IMR-90 (cell line): ENCODE data around the gene ZNF423. TPM values are rescaled to one million over a fixed set of nuclear protein-coding genes. Genes with fewer than 3 reads are reported as not detected.

Experiments
- ATAC-seq: fragments of 200-7000 bp; cut with Tn5 transposase; 2 replicates; pipeline ENCODE4 v1.9.1; 2020; ENCODE audit warnings: low read depth, mild to moderate bottlenecking, moderate library complexity
- BruUV-seq: library from RNA; stranded (reverse); fragments of 400-500 nt; replicated peaks from 2 replicates; lab custom pipeline; 2021; lab: Mats Ljungman, UMichigan
- CTCF ChIA-PET: fragments of 300-600 bp; formaldehyde crosslinking; extraction: SDS; loops from one replicate; lab custom pipeline; 2021; ENCODE audit warnings: antibody characterized with exemption; lab: Yijun Ruan, JAX
- POLR2A ChIA-PET: fragments of 300-600 bp; sonication (Branson Sonifier 250); formaldehyde crosslinking; loops from one replicate; lab custom pipeline; 2022; ENCODE audit warnings: antibody characterized with exemption; ENCODE audit not compliant: unreplicated experiment; lab: Charles Lee
- DNase-seq: peaks from one replicate; pipeline ENCODE4 v3.0.0; 2013
- H2AFZ ChIP-seq: replicated peaks from 2 replicates; pipeline ENCODE3; 2013; ENCODE audit warnings: low read length, mild to moderate bottlenecking; ENCODE audit not compliant: poor library complexity
- H2AK5ac ChIP-seq: 2 replicates; pipeline ENCODE4 v1.6.1; 2013; ENCODE audit warnings: low read depth, low read length, inconsistent platforms
- H2AK9ac ChIP-seq: replicated peaks from 2 replicates; pipeline ENCODE3; 2013; ENCODE audit warnings: mild to moderate bottlenecking, low read depth, low read length, moderate library complexity; ENCODE audit not compliant: poor library complexity
- H2BK120ac ChIP-seq: 2 replicates; pipeline ENCODE4 v1.6.1; 2013; ENCODE audit warnings: low read depth, low read length, inconsistent platforms
- H2BK15ac ChIP-seq: 3 replicates; pipeline ENCODE4 v1.6.1; 2013; ENCODE audit warnings: low read depth, low read length, inconsistent platforms
- H2BK20ac ChIP-seq: 2 replicates; pipeline ENCODE4 v1.6.1; 2013; ENCODE audit warnings: low read depth, mild to moderate bottlenecking, inconsistent platforms, low read length, moderate library complexity
- H2BK5ac ChIP-seq: 2 replicates; pipeline ENCODE4 v1.6.1; 2013; ENCODE audit warnings: mild to moderate bottlenecking, low read depth, low read length, inconsistent platforms; ENCODE audit not compliant: poor library complexity, severe bottlenecking
- H3K14ac ChIP-seq: replicated peaks from 2 replicates; pipeline ENCODE4 v1.6.1; 2013; ENCODE audit warnings: low read depth, low read length, inconsistent platforms
- H3K18ac ChIP-seq: 2 replicates; pipeline ENCODE4 v1.6.1; 2013; ENCODE audit warnings: low read depth, low read length, control low read depth
- H3K23ac ChIP-seq: 2 replicates; pipeline ENCODE4 v1.6.1; 2013; ENCODE audit warnings: low read depth, low read length, inconsistent platforms
- H3K27ac ChIP-seq: 2 replicates; pipeline ENCODE4 v1.5.1; 2013; ENCODE audit warnings: mild to moderate bottlenecking, control low read depth, low read length; ENCODE audit not compliant: insufficient read depth
- H3K27me3 ChIP-seq: 2 replicates; pipeline ENCODE4 v1.6.1; 2013; ENCODE audit warnings: low read length; ENCODE audit not compliant: control insufficient read depth, insufficient read depth
- H3K36me3 ChIP-seq: 2 replicates; pipeline ENCODE4 v1.6.1; 2013; ENCODE audit warnings: low read length, mixed read lengths; ENCODE audit not compliant: control insufficient read depth, insufficient read depth
- H3K4ac ChIP-seq: 2 replicates; pipeline ENCODE4 v1.6.1; 2013; ENCODE audit warnings: low read depth, low read length, inconsistent platforms
- H3K4me1 ChIP-seq: 2 replicates; pipeline ENCODE4 v1.6.1; 2013; ENCODE audit warnings: low read length, mixed read lengths; ENCODE audit not compliant: control insufficient read depth, insufficient read depth
- H3K4me2 ChIP-seq: 2 replicates; pipeline ENCODE4 v1.6.1; 2013; ENCODE audit warnings: low read depth, mild to moderate bottlenecking, control low read depth, low read length, moderate library complexity
- H3K4me3 ChIP-seq: 2 replicates; pipeline ENCODE4 v1.5.1; 2013; ENCODE audit warnings: low read depth, mild to moderate bottlenecking, control low read depth, low read length, moderate library complexity; ENCODE audit not compliant: insufficient read depth
- H3K56ac ChIP-seq: 2 replicates; pipeline ENCODE4 v1.6.1; 2013; ENCODE audit warnings: low read length, inconsistent platforms; ENCODE audit not compliant: insufficient read depth; ENCODE audit errors: extremely low read depth
- H3K79me1 ChIP-seq, 2 experiments: 2 replicates each; pipeline ENCODE4 v1.6.1; 2013; ENCODE audit warnings: low read length in 2 of 2, inconsistent platforms in 1 of 2, low read depth in 1 of 2
- H3K9ac ChIP-seq: 2 replicates; pipeline ENCODE4 v1.6.1; 2013; ENCODE audit warnings: low read depth, low read length, control low read depth
- H3K9me1 ChIP-seq: 2 replicates; pipeline ENCODE4 v1.6.1; 2013; ENCODE audit warnings: low read length, inconsistent platforms; ENCODE audit not compliant: insufficient read depth
- H3K9me3 ChIP-seq: 2 replicates; pipeline ENCODE4 v1.6.1; 2013; ENCODE audit warnings: low read length; ENCODE audit not compliant: control insufficient read depth, insufficient read depth
- H4K20me1 ChIP-seq: 2 replicates; pipeline ENCODE4 v1.6.1; 2013; ENCODE audit warnings: low read length, inconsistent platforms; ENCODE audit not compliant: insufficient read depth
- H4K5ac ChIP-seq: 2 replicates; pipeline ENCODE4 v1.6.1; 2013; ENCODE audit warnings: mild to moderate bottlenecking, low read depth, low read length, control low read depth
- H4K8ac ChIP-seq, 2 experiments: 2 replicates each; pipeline ENCODE4 v1.6.1; 2013; ENCODE audit warnings: low read depth in 2 of 2, low read length in 2 of 2, control low read depth in 1 of 2, inconsistent platforms in 1 of 2
- H4K91ac ChIP-seq: 2 replicates; pipeline ENCODE4 v1.6.1; 2013; ENCODE audit warnings: low read depth, low read length, inconsistent platforms; ENCODE audit not compliant: insufficient read depth
- BHLHE40 ChIP-seq: fragments of 150-350 bp; IDR thresholded peaks from 2 replicates; pipeline ENCODE4 v1.6.1; 2016; ENCODE audit warnings: mild to moderate bottlenecking, low read depth, low read length
- CEBPB ChIP-seq: IDR thresholded peaks from 2 replicates; pipeline ENCODE4 v1.6.1; 2012; ENCODE audit warnings: low read depth, low read length, improper control_type of control experiment
- ELK1 ChIP-seq: fragments of 150-350 bp; IDR thresholded peaks from 2 replicates; pipeline ENCODE4 v1.6.1; 2016; ENCODE audit warnings: low read depth, mild to moderate bottlenecking, low read length, moderate library complexity, borderline replicate concordance
- FOS ChIP-seq: fragments of 150-350 bp; IDR thresholded peaks from 2 replicates; pipeline ENCODE4 v1.6.1; 2016; ENCODE audit warnings: low read depth, low read length
- MAFK ChIP-seq: IDR thresholded peaks from 2 replicates; pipeline ENCODE4 v1.6.1; 2012; ENCODE audit warnings: low read depth, low read length, improper control_type of control experiment
- POLR2A ChIP-seq: IDR thresholded peaks from 2 replicates; pipeline ENCODE4 v1.6.1; 2012; ENCODE audit warnings: mild to moderate bottlenecking, low read depth, low read length
- RAD21 ChIP-seq: IDR thresholded peaks from 2 replicates; pipeline ENCODE4 v1.6.1; 2012; ENCODE audit warnings: low read length, improper control_type of control experiment
- RFX5 ChIP-seq: IDR thresholded peaks from 2 replicates; pipeline ENCODE4 v1.8.0; 2012; ENCODE audit warnings: low read depth, mild to moderate bottlenecking, low read length, moderate library complexity
- USF2 ChIP-seq: fragments of 150-350 bp; IDR thresholded peaks from 2 replicates; pipeline ENCODE4 v1.6.1; 2017; ENCODE audit warnings: mild to moderate bottlenecking, antibody characterized with exemption, low read length, low read depth
- WGBS, 2 experiments: methylation state at CpG; one replicate each; pipeline versions ENCODE4 v1.1.5 to v1.1.7; 2013; ENCODE audit warnings: missing lambda C conversion rate in 2 of 2; ENCODE audit not compliant: insufficient read length in 1 of 2; ENCODE audit errors: extremely low coverage in 2 of 2; 5-methylcytosine and 5-hydroxymethylcytosine counted together
- dilution Hi-C: fragments of 300-500 bp; cut with HindIII; formaldehyde crosslinking; loops from one replicate; pipeline ENCODE4 v1.14.3; 2018; ENCODE audit warnings: low sequenced_read_pairs; ENCODE audit not compliant: unreplicated experiment
- in situ Hi-C: fragments of 300-500 bp; cut with MboI; formaldehyde crosslinking; loops from 3 replicates; pipeline ENCODE4 v1.14.3; 2019; ENCODE audit warnings: low sequenced_read_pairs, inconsistent platforms, mixed read lengths
- intact Hi-C: fragments of 100-400 bp; cut with micrococcal nuclease; formaldehyde crosslinking; loops from 2 replicates; pipeline ENCODE4 v1.10.0; 2022
- polyA plus RNA-seq, 3 experiments: library from polyadenylated mRNA; depleted of rRNA; stranded (reverse); fragments of >200 nt; gene quantifications; 2 replicates each; pipeline ENCODE4 v1.2.3, GENCODE V29; 2012; ENCODE audit warnings: low replicate concordance in 1 of 3
- total RNA-seq: library from RNA; depleted of rRNA; stranded (reverse); fragments of >200 nt; gene quantifications from 2 replicates; pipeline ENCODE4 v1.2.3, GENCODE V29; 2012

The ZNF423 gene
- total and polyA plus RNA-seq, 2 of the 4 experiments (the other 2 are of a cell fraction) = under 0.01 to 0.10 TPM

- Histone ChIP-seq H2BK20ac (no peak overlapping the region), H4K8ac (no peak overlapping the region), H2AK5ac (no peak overlapping the region), H3K9me3 (no peaks in the 10 kb centered on the region), H3K23ac (no peak overlapping the region), H2BK15ac (no peak overlapping the region), H2BK120ac (no peak overlapping the region), H4K20me1 (no peaks in the 10 kb centered on the region), H3K4ac (no peak overlapping the region), H3K14ac (no peak overlapping the region), H4K91ac (no peak overlapping the region), H2AFZ (no peak overlapping the region), H3K4me1 (no peaks in the 10 kb centered on the region), H3K56ac (no peak overlapping the region), H4K5ac (no peak overlapping the region), H3K18ac (no peak overlapping the region), H3K4me3 (no peak overlapping the region), H3K9ac (no peak overlapping the region), H2AK9ac (peak overlapping the region; percentile 32), H2BK5ac (no peak overlapping the region), H3K27me3 (peaks cover 5% of the 10 kb centered on the region; the same call in 1 of the 2 replicates), H3K79me1 (no peaks in the 10 kb centered on the region), H3K36me3 (no peaks in the 10 kb centered on the region), H3K9me1 (no peaks in the 10 kb centered on the region), H3K27ac (no peak overlapping the region), H3K4me2 (no peak overlapping the region)
- ChIA-PET POLR2A (no interaction called here), CTCF (no interaction called here)
- dilution Hi-C loops (no loop called here), intact Hi-C loops (no loop called here), in situ Hi-C loops (no loop called here)
- BruUV-seq = no TSS peak
- 82% methylated on average over 3 of the region's 7 CpGs; no CpG with 5 or more reads in 1 of the 2 experiments for WGBS, 2 experiments
- TF ChIP-seq MAFK (no peak), RFX5 (no peak), POLR2A (no peak), CEBPB (no peak), USF2 (no peak), ELK1 (no peak), BHLHE40 (no peak), RAD21 (no peak), FOS (no peak)
- DNase-seq (no peak), ATAC-seq (no peak)
These were observed 322.5 kb downstream of the ZNF423 start for GRCh38 chr16:49533422-49533821.
